HUES64 (cell line): Measurements from ENCODE around the gene FHIT.
"Not testable (repeated sequence)": the region's sequence is repeated elsewhere in the genome, so short reads cannot be mapped to it uniquely, and the experiment has no call there.

Experiments
- H3K27ac ChIP-seq: 2 replicates; pipeline ENCODE4 v1.7.0; 2013; ENCODE audit warnings: low read depth, low read length, inconsistent platforms
- H3K27me3 ChIP-seq: 2 replicates; pipeline ENCODE4 v1.6.1; 2013; ENCODE audit warnings: mild to moderate bottlenecking, low read length; ENCODE audit not compliant: insufficient read depth
- H3K36me3 ChIP-seq: 2 replicates; pipeline ENCODE4 v1.6.1; 2013; ENCODE audit warnings: mild to moderate bottlenecking, low read length; ENCODE audit not compliant: insufficient read depth
- H3K4me1 ChIP-seq: 2 replicates; pipeline ENCODE4 v1.6.1; 2013; ENCODE audit warnings: mild to moderate bottlenecking, low read length, moderate library complexity; ENCODE audit not compliant: insufficient read depth
- H3K4me3 ChIP-seq: 2 replicates; pipeline ENCODE4 v1.5.1; 2013; ENCODE audit warnings: mild to moderate bottlenecking, low read length, moderate library complexity
- H3K9ac ChIP-seq: 2 replicates; pipeline ENCODE4 v1.6.1; 2013; ENCODE audit warnings: mild to moderate bottlenecking, low read depth, low read length
- H3K9me3 ChIP-seq: 2 replicates; pipeline ENCODE4 v1.6.1; 2013; ENCODE audit warnings: low read depth, low read length; ENCODE audit not compliant: insufficient read depth
- WGBS: fragments of 150-250, 120-280 bp; methylation state at CpG from one replicate; pipeline ENCODE4 v1.1.7; 2013; ENCODE audit warnings: missing lambda C conversion rate; 5-methylcytosine and 5-hydroxymethylcytosine counted together

FHIT gene

DNA sequence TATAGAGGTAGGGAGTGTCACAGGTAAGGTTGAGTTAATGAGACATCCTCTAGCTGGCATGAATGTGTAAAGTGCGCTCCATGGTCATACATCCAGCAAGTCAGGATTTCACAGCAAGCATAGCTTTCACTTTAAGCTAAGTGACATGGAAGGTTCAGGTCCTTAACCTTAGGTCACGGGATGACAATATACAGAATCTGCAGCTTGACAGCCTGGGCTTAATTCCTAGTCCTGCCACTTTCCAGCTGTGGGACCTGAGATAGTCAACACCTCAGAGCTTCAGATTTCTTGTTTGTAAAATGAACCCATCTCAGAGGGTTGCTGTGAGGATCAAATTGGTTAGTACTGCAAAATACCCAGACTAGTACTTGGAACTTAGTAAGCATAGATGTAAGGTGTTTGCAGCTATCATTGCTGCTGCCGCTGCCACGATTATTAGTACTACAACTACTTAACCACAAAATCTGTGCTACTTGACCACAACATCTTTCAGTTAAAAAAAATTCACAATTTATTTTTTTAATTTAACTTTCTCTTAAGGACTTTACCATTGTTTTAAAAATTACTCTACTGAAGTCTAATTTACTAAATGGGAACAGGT is 1311.3 kb downstream of the FHIT start:
- Histone ChIP-seq H3K36me3 (no peaks in the 10 kb centered on the region), H3K27me3 (no peaks in the 10 kb centered on the region), H3K27ac (no peak overlapping the region), H3K4me1 (no peaks in the 10 kb centered on the region), H3K9ac (no peak overlapping the region), H3K9me3 (0 out of 2 replicates have a peak, but pooled peaks cover 3% of the 10 kb centered on the region), H3K4me3 (no peak overlapping the region)
- WGBS = 94% methylated on average over 4 of the region's 4 CpGs

DNA sequence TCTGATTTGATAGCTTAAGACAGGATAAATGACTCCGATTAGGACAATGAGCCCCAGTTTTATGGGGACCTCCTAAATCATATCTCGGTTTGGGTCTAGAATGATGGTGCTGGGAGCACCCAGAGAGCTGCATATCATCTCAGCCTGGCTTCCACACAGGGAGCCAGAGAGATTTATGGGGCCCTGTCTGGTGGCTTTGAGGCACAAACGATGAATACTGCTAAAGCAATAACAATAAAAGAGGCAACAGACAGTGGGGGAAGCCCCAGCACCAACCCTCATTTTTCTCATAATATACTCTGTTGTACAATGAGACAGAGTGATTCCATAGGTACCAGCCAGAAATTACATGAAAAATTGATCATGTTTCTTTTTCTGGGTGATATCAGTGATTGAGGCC is 1312.4 kb downstream of the FHIT start:
- Histone ChIP-seq H3K9ac (no peak overlapping the region), H3K4me3 (no peak overlapping the region), H3K36me3 (no peaks in the 10 kb centered on the region), H3K27ac (no peak overlapping the region), H3K4me1 (no peaks in the 10 kb centered on the region), H3K27me3 (no peaks in the 10 kb centered on the region), H3K9me3 (no peaks in the 10 kb centered on the region)
- 91% methylated on average over 3 of the region's 3 CpGs for WGBS

DNA sequence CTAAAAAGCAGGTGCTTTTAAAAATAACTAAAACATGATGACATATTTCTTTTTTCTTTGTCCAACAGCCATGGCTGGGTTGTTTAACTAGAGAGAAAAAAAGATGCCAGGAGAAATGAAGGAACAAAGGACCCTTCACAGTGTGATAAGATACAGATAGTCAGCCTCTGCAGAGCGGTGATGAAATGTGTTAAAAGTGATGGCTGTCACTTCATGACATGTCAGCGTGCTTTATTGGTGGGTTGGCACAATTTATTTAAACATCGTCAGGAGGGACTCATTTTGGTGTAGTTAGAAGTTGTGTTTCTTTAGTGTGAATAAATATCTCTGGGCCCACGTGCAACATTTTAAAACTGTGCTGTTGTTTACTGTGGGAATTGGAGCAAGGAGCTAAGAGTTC is 1314.1 kb downstream of the FHIT start:
- no peaks in the 10 kb centered on the region for H3K9me3 ChIP-seq
- WGBS = 87% methylated on average over 4 of the region's 4 CpGs
- H3K36me3 ChIP-seq = no peaks in the 10 kb centered on the region
- no peak overlapping the region for H3K4me3 ChIP-seq
- no peak overlapping the region for H3K9ac ChIP-seq
- no peak overlapping the region for H3K27ac ChIP-seq
- no peaks in the 10 kb centered on the region for H3K27me3 ChIP-seq
- H3K4me1 ChIP-seq = no peaks in the 10 kb centered on the region

DNA sequence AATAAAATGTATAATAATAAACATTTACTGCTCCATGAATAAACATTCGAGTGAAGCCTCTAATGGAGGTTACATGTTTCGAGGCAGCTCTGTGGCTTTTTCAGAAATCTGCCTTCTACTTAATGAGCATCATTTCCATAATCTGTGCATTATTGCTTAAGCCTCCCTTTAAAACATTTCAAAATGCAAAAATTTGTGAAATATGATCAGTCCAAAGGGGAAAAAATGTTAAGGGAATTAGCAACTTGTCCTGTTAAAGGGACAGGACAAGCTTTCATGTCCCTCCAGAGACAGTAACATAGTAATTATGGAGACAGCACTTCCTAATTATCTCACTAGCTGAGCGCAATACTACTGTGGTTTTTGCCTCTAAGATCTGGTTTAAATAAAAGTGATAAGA is 1314.8 kb downstream of the FHIT start:
- WGBS = 94% methylated on average over 3 of the region's 3 CpGs
- H3K9ac ChIP-seq = no peak overlapping the region
- H3K9me3 ChIP-seq = no peaks in the 10 kb centered on the region
- no peaks in the 10 kb centered on the region for H3K36me3 ChIP-seq
- no peaks in the 10 kb centered on the region for H3K27me3 ChIP-seq
- H3K4me1 ChIP-seq = no peaks in the 10 kb centered on the region
- H3K4me3 ChIP-seq = no peak overlapping the region
- no peak overlapping the region for H3K27ac ChIP-seq

- WGBS = 91% methylated on average over 1 of the region's 1 CpG
- no peaks in the 10 kb centered on the region for H3K4me1 ChIP-seq
- no peaks in the 10 kb centered on the region for H3K9me3 ChIP-seq
- H3K36me3 ChIP-seq = no peaks in the 10 kb centered on the region
- H3K9ac ChIP-seq = no peak overlapping the region
- H3K27me3 ChIP-seq = no peaks in the 10 kb centered on the region
- no peak overlapping the region for H3K4me3 ChIP-seq
- no peak overlapping the region for H3K27ac ChIP-seq
Measured at GRCh38 chr3:59935025-59935424, 1316.2 kb downstream of the FHIT start.

GRCh38 chr3:59934560-59934959 is 1316.7 kb downstream of the FHIT start:
- not testable (repeated sequence) for H3K4me3 ChIP-seq, H3K4me1 ChIP-seq, H3K27ac ChIP-seq, H3K9me3 ChIP-seq, H3K9ac ChIP-seq, H3K36me3 ChIP-seq, H3K27me3 ChIP-seq
- WGBS = 89% methylated on average over 2 of the region's 2 CpGs

GRCh38 chr3:59930170-59930569 is 1321.1 kb downstream of the FHIT start:
- 94% methylated on average over 2 of the region's 2 CpGs for WGBS
- Histone ChIP-seq H3K9ac (no peak overlapping the region), H3K27ac (no peak overlapping the region), H3K4me1 (no peaks in the 10 kb centered on the region), H3K4me3 (no peak overlapping the region), H3K9me3 (no peaks in the 10 kb centered on the region), H3K27me3 (no peaks in the 10 kb centered on the region), H3K36me3 (no peaks in the 10 kb centered on the region)

GRCh38 chr3:59927056-59927455 is 1324.2 kb downstream of the FHIT start:
- H3K4me3 ChIP-seq = no peak overlapping the region
- no peaks in the 10 kb centered on the region for H3K4me1 ChIP-seq
- H3K36me3 ChIP-seq = no peaks in the 10 kb centered on the region
- H3K9me3 ChIP-seq = no peaks in the 10 kb centered on the region
- H3K9ac ChIP-seq = no peak overlapping the region
- H3K27ac ChIP-seq = no peak overlapping the region
- 94% methylated on average over 3 of the region's 3 CpGs for WGBS
- H3K27me3 ChIP-seq = no peaks in the 10 kb centered on the region

DNA sequence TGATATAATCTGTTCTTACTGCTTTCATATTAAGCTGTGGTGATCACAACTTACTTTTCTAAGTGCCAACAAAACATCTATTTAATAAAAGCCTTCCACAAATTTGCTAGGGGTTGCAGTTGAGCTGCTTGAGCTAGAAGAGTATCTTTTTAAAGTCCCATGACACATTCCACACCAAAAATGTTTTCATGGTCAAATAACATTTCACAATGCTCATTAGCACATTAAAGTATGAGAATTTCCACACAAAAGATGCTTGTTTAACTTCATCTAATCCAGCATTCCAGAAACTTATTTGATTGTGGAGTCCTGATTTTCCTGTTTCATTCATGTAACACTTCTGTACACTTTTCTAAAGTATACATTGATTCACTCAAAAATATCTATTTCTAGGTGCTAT is 1325.3 kb downstream of the FHIT start:
- no peaks in the 10 kb centered on the region for H3K4me1 ChIP-seq
- H3K9ac ChIP-seq = no peak overlapping the region
- no peak overlapping the region for H3K27ac ChIP-seq
- no peaks in the 10 kb centered on the region for H3K9me3 ChIP-seq
- no peak overlapping the region for H3K4me3 ChIP-seq
- H3K36me3 ChIP-seq = no peaks in the 10 kb centered on the region
- no peaks in the 10 kb centered on the region for H3K27me3 ChIP-seq

DNA sequence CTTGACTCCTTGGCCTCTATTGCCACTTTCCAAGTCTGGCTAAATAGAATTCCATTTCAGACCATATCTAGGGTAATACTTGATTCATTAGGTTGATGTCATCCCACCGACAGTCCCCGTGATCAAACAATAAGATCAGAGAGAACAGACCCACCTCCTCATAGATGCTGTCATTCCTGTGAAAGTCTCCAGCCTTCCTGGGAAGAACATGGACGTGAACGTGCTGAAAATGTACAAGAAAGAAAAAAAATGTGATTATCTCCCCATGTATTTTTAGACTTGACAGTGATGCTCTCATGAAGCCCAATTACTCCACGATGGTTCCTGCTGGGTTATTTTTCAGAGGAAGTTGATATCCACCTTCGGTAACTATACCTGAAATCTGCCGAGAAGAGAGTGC is 1329.1 kb downstream of the FHIT start:
- Histone ChIP-seq H3K9ac (no peak overlapping the region), H3K4me3 (no peak overlapping the region), H3K27me3 (no peaks in the 10 kb centered on the region), H3K9me3 (no peaks in the 10 kb centered on the region), H3K36me3 (no peaks in the 10 kb centered on the region), H3K4me1 (no peaks in the 10 kb centered on the region), H3K27ac (no peak overlapping the region)
- WGBS = 97% methylated on average over 7 of the region's 7 CpGs

GRCh38 chr3:59920822-59921221 is 1330.4 kb downstream of the FHIT start:
- H3K27ac ChIP-seq = no peak overlapping the region
- no peak overlapping the region for H3K9ac ChIP-seq
- over 99% methylated on average over 5 of the region's 5 CpGs for WGBS
- no peaks in the 10 kb centered on the region for H3K36me3 ChIP-seq
- no peaks in the 10 kb centered on the region for H3K9me3 ChIP-seq
- H3K4me1 ChIP-seq = no peaks in the 10 kb centered on the region
- no peak overlapping the region for H3K4me3 ChIP-seq
- H3K27me3 ChIP-seq = no peaks in the 10 kb centered on the region

GRCh38 chr3:59919586-59919985 is 1331.7 kb downstream of the FHIT start:
- no peaks in the 10 kb centered on the region for H3K9me3 ChIP-seq
- WGBS = 93% methylated on average over 2 of the region's 2 CpGs
- no peaks in the 10 kb centered on the region for H3K4me1 ChIP-seq
- no peak overlapping the region for H3K9ac ChIP-seq
- H3K4me3 ChIP-seq = no peak overlapping the region
- no peaks in the 10 kb centered on the region for H3K36me3 ChIP-seq
- no peak overlapping the region for H3K27ac ChIP-seq
- H3K27me3 ChIP-seq = no peaks in the 10 kb centered on the region
